Measurements from ENCODE around the gene CSPG4.

Gene CSPG4

GRCh38 chr15:75648156-75649000, 64.3 kb downstream of the CSPG4 start:
- peak overlapping the region; percentile 78 for H3K4me3 ChIP-seq (ENCODE audit: low read length)
- DNase-seq (ENCODE audit: low read depth): no peak
- TF ChIP-seq CTCF (IDR thresholded peaks at IDR 0.05; ENCODE audit: insufficient read depth, low read depth, low read length, missing control alignments): no peak

GRCh38 chr15:75647370-75648155, 65.1 kb downstream of the CSPG4 start, which contains the start of gene SNX33:
TSS of gene SNX33 (plus strand) at chr15:75647912. CDS start at chr15:75649103, 1,191 bp downstream.
- DNase-seq (ENCODE audit: low read depth): peak; percentile 88
- TF ChIP-seq CTCF (IDR thresholded peaks at IDR 0.05; ENCODE audit: insufficient read depth, low read depth, low read length, missing control alignments): peak; percentile 10
- peak within 1 kb of the TSS; percentile 78 for H3K4me3 ChIP-seq (ENCODE audit: low read length)

GRCh38 chr15:75646944-75647364, 65.7 kb downstream of the CSPG4 start:
- peak overlapping the region; percentile 78 for H3K4me3 ChIP-seq (ENCODE audit: low read length)
- no peak for DNase-seq (ENCODE audit: low read depth)
- TF ChIP-seq CTCF (IDR thresholded peaks at IDR 0.05; ENCODE audit: insufficient read depth, low read depth, low read length, missing control alignments): no peak

- DNase-seq (ENCODE audit: low read depth): no peak
- no peak for TF ChIP-seq CTCF (IDR thresholded peaks at IDR 0.05; ENCODE audit: insufficient read depth, low read depth, low read length, missing control alignments)
- H3K4me3 ChIP-seq (ENCODE audit: low read length): peak overlapping the region; percentile 78
Observed at GRCh38 chr15:75646112-75646943, 66.3 kb downstream of the CSPG4 start.

DNA sequence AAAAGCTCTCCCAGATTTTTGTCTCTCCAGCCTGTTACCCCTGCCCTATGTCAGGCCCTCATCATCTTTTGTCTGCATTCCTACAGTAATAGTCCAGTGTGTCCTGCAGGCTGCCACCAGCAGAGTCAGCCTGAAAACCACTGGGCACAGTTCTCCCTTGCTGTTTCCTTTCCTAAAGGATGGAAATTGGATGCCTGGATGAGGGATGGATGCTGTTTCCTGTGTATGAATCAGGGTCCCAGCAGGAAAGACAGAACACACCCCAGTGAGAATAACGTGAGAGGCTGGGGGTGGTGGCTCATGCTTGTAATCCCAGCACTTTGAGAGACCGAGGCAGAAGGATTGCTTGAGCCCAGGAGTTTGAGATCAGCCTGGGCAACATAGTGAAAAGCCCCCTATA, 68.3 kb downstream of the CSPG4 start:
- DNase-seq (ENCODE audit: low read depth): no peak
- no peak for TF ChIP-seq CTCF (IDR thresholded peaks at IDR 0.05; ENCODE audit: insufficient read depth, low read depth, low read length, missing control alignments)

GRCh38 chr15:75641603-75642002, 71.0 kb downstream of the CSPG4 start:
- H3K4me3 ChIP-seq (ENCODE audit: low read length): no peak overlapping the region
- no peak for DNase-seq (ENCODE audit: low read depth)
- TF ChIP-seq CTCF (IDR thresholded peaks at IDR 0.05; ENCODE audit: insufficient read depth, low read depth, low read length, missing control alignments): no peak

More for the DNA sequence above, 68.3 kb downstream of the CSPG4 start:
- no peak overlapping the region for H3K4me3 ChIP-seq (ENCODE audit: low read length)
